Liver (tissue), 9 donors: ENCODE results near the gene ACP7. TPM values are rescaled to one million over a fixed set of nuclear protein-coding genes. Genes with fewer than 3 reads are reported as not detected.

Source experiments
- DNase-seq: peaks from one replicate; pipeline ENCODE4 v3.0.0-alpha.2; 2017; ENCODE audit warnings: low spot score
- H3K27ac ChIP-seq, 2 donors: one replicate each; pipeline ENCODE4 v1.7.0; 2013; ENCODE audit warnings: inconsistent platforms in 2 of 2, low read length in 2 of 2, control low read depth in 1 of 2, low read depth in 1 of 2, mild to moderate bottlenecking in 1 of 2
- H3K27me3 ChIP-seq, 4 donors: one replicate each; pipeline versions ENCODE4 v1.6.1 to v1.7.0; 2013; ENCODE audit warnings: low read length in 3 of 4, inconsistent platforms in 1 of 4, mild to moderate bottlenecking in 1 of 4, moderate library complexity in 1 of 4; ENCODE audit not compliant: control insufficient read depth in 4 of 4, insufficient read depth in 4 of 4
- H3K36me3 ChIP-seq, 4 donors: one replicate each; pipeline versions ENCODE4 v1.6.1 to v1.7.0; 2013; ENCODE audit warnings: low read length in 3 of 4, mild to moderate bottlenecking in 3 of 4, low read depth in 1 of 4, moderate library complexity in 1 of 4; ENCODE audit not compliant: control insufficient read depth in 4 of 4, insufficient read depth in 3 of 4
- H3K4me1 ChIP-seq, 4 donors: one replicate each; pipeline versions ENCODE4 v1.6.1 to v1.7.0; 2013; ENCODE audit warnings: low read length in 3 of 4, mild to moderate bottlenecking in 3 of 4, moderate library complexity in 1 of 4; ENCODE audit not compliant: control insufficient read depth in 4 of 4, insufficient read depth in 4 of 4
- H3K4me3 ChIP-seq, 3 donors: one replicate each; pipeline versions ENCODE4 v1.6.1 to v1.7.0; 2013; ENCODE audit warnings: low read length in 3 of 3, control low read depth in 1 of 3, low read depth in 1 of 3, mild to moderate bottlenecking in 1 of 3
- H3K9ac ChIP-seq, 2 donors: one replicate each; pipeline ENCODE4 v1.7.0; 2013; ENCODE audit warnings: low read length in 2 of 2, mild to moderate bottlenecking in 2 of 2, moderate library complexity in 2 of 2, control low read depth in 1 of 2, low read depth in 1 of 2
- H3K9me3 ChIP-seq, 4 donors: one replicate each; pipeline versions ENCODE4 v1.6.1 to v1.7.0; 2013; ENCODE audit warnings: low read length in 3 of 4; ENCODE audit not compliant: control insufficient read depth in 4 of 4
- ATF3 ChIP-seq: IDR thresholded peaks from 2 replicates; pipeline ENCODE4 v1.6.1; 2016; ENCODE audit warnings: antibody characterized with exemption
- CTCF ChIP-seq: fragments of 150-350 bp; IDR thresholded peaks from 2 replicates; pipeline ENCODE4 v1.5.1; 2017; ENCODE audit warnings: improper control_type of control experiment, low read depth, low read length; ENCODE audit not compliant: missing input control
- EGR1 ChIP-seq, 2 donors: IDR thresholded peaks; 2 replicates each; pipeline ENCODE4 v1.6.1; 2016 to 2018; ENCODE audit warnings: antibody characterized with exemption in 2 of 2, low read depth in 2 of 2
- FOXA1 ChIP-seq: IDR thresholded peaks from 2 replicates; pipeline ENCODE4 v1.6.1; 2016; ENCODE audit warnings: antibody characterized with exemption
- FOXA2 ChIP-seq: IDR thresholded peaks from 2 replicates; pipeline ENCODE4 v1.6.1; 2016; ENCODE audit warnings: antibody characterized with exemption
- GABPA ChIP-seq, 2 donors: IDR thresholded peaks in 1 of 2; conservative IDR thresholded peaks in 1 of 2; 2 replicates each; pipeline ENCODE4 v1.6.1; 2016; ENCODE audit warnings: antibody characterized with exemption in 2 of 2, mild to moderate bottlenecking in 1 of 2, moderate library complexity in 1 of 2
- HNF4A ChIP-seq, 2 donors: conservative IDR thresholded peaks; 2 replicates each; pipeline ENCODE4 v1.6.1; 2016; ENCODE audit warnings: antibody characterized with exemption in 2 of 2, mild to moderate bottlenecking in 2 of 2
- HNF4G ChIP-seq: IDR thresholded peaks from 2 replicates; pipeline ENCODE4 v1.6.1; 2016; ENCODE audit warnings: antibody characterized with exemption
- JUND ChIP-seq, 2 donors: IDR thresholded peaks; 2 replicates each; pipeline ENCODE4 v1.6.1; 2016; ENCODE audit warnings: antibody characterized with exemption in 2 of 2
- MAX ChIP-seq: IDR thresholded peaks from 2 replicates; pipeline ENCODE4 v1.6.1; 2016; ENCODE audit warnings: antibody characterized with exemption
- NR2F2 ChIP-seq: IDR thresholded peaks from 2 replicates; pipeline ENCODE4 v1.6.1; 2016; ENCODE audit warnings: antibody characterized with exemption
- RAD21 ChIP-seq, 2 donors: IDR thresholded peaks; 2 replicates each; pipeline ENCODE4 v1.6.1; 2016; ENCODE audit warnings: antibody characterized with exemption in 2 of 2, mild to moderate bottlenecking in 2 of 2
- REST ChIP-seq: IDR thresholded peaks from 2 replicates; pipeline ENCODE4 v1.6.1; 2016; ENCODE audit warnings: antibody characterized with exemption, mild to moderate bottlenecking
- RXRA ChIP-seq, 2 donors: IDR thresholded peaks; 2 replicates each; pipeline ENCODE4 v1.6.1; 2017 to 2018; ENCODE audit warnings: antibody characterized with exemption in 2 of 2, mild to moderate bottlenecking in 1 of 2
- SP1 ChIP-seq: IDR thresholded peaks from 2 replicates; pipeline ENCODE4 v1.6.1; 2018; ENCODE audit warnings: antibody characterized with exemption, mild to moderate bottlenecking
- TAF1 ChIP-seq: conservative IDR thresholded peaks from 2 replicates; pipeline ENCODE4 v1.6.1; 2016; ENCODE audit warnings: antibody characterized with exemption, mild to moderate bottlenecking
- YY1 ChIP-seq: IDR thresholded peaks from 2 replicates; pipeline ENCODE4 v1.6.1; 2016; ENCODE audit warnings: antibody characterized with exemption, mild to moderate bottlenecking
- ZBTB33 ChIP-seq: IDR thresholded peaks from 2 replicates; pipeline ENCODE4 v1.6.1; 2016; ENCODE audit warnings: antibody characterized with exemption
- WGBS: extraction: QIAGEN DNeasy Blood & Tissue Kit; methylation state at CpG from one replicate; pipeline ENCODE4 v1.1.7; 2013; 5-methylcytosine and 5-hydroxymethylcytosine counted together
- polyA plus RNA-seq, 2 donors: library from polyadenylated mRNA; stranded (reverse) in 1 of 2; unstranded in 1 of 2; fragments of 200-250 nt in 1 of 2; fragments of >200 nt in 1 of 2; fragmentation: Nextera tagmentation in 1 of 2; extraction: Ambion mirVana in 1 of 2; gene quantifications; one replicate each; pipeline versions ENCODE4 v1.2.1 to v1.2.3, GENCODE V29; 2013 to 2015
- total RNA-seq, 2 donors: library from RNA; depleted of rRNA; stranded (reverse); fragments of >200 nt; gene quantifications; one replicate each; pipeline ENCODE4 v1.2.3, GENCODE V29; 2014
- donor health status: healthy.
- donor health status: healthy.
- donor health status: healthy.
- donor health status: healthy.
- donor health status: healthy.

ACP7 gene
- total and polyA plus RNA-seq, 4 donors, result 0.05 TPM; not detected in 3

GRCh38 chr19:39083599-39083982 is 577 bp upstream of the ACP7 start:
- H3K27ac ChIP-seq, result no peak overlapping the region
- H3K27me3 ChIP-seq, result peaks cover 0 to 3% (median 0%) of the 10 kb centered on the region in 4 donors
- no peaks in the 10 kb centered on the region for H3K9me3 ChIP-seq
- 9% methylated on average over 14 of the region's 14 CpGs for WGBS
- H3K4me1 ChIP-seq, result peaks cover 4 to 10% (median 6%) of the 10 kb centered on the region in 4 donors
- H3K36me3 ChIP-seq, result no peaks in the 10 kb centered on the region
- no peak overlapping the region for H3K4me3 ChIP-seq
- H3K9ac ChIP-seq, result no peak overlapping the region
- no peak for TF ChIP-seq NR2F2
- no peak for TF ChIP-seq JUND (IDR thresholded peaks at IDR 0.05)
- no peak for DNase-seq

GRCh38 chr19:39084732-39085080 is 538 bp downstream of the ACP7 start:
- no peak for DNase-seq
- no peak overlapping the region for H3K27ac ChIP-seq
- H3K4me3 ChIP-seq, result no peak overlapping the region
- no peak overlapping the region for H3K9ac ChIP-seq
- WGBS, result 64% methylated on average over 7 of the region's 7 CpGs
- H3K36me3 ChIP-seq, result no peaks in the 10 kb centered on the region
- TF ChIP-seq NR2F2, result no peak
- no peak for TF ChIP-seq SP1
- TF ChIP-seq ATF3, result no peak
- no peak for TF ChIP-seq YY1
- no peak for TF ChIP-seq FOXA2
- no peak for TF ChIP-seq CTCF
- TF ChIP-seq FOXA1, result no peak
- TF ChIP-seq ZBTB33, result no peak
- TF ChIP-seq HNF4A (conservative IDR thresholded peaks at IDR 0.05), result no peak
- no peak for TF ChIP-seq GABPA (IDR thresholded peaks at IDR 0.05 in 1 of 2, conservative IDR thresholded peaks at IDR 0.05 in 1 of 2)
- no peak for TF ChIP-seq RXRA (IDR thresholded peaks at IDR 0.05)
- no peak for TF ChIP-seq MAX
- TF ChIP-seq HNF4G, result no peak
- TF ChIP-seq EGR1 (IDR thresholded peaks at IDR 0.05; ENCODE audit: low read depth in 2 of 2), result no peak
- TF ChIP-seq RAD21 (IDR thresholded peaks at IDR 0.05), result no peak
- TF ChIP-seq JUND (IDR thresholded peaks at IDR 0.05), result no peak
- TF ChIP-seq TAF1, result no peak
- TF ChIP-seq REST, result no peak
- H3K27me3 ChIP-seq, result peaks cover 0 to 3% (median 0%) of the 10 kb centered on the region in 4 donors
- H3K4me1 ChIP-seq, result peaks cover 4 to 10% (median 6%) of the 10 kb centered on the region in 4 donors
- no peaks in the 10 kb centered on the region for H3K9me3 ChIP-seq
